CD14-positive monocyte (primary cell): ENCODE data around the gene EPC1. TPM values are rescaled to one million over a fixed set of nuclear protein-coding genes. Genes with fewer than 3 reads are reported as not detected.
A peak's percentile ranks its signal among the peaks of the same experiment; 100 is the strongest.

ENCODE experiments used
- DNase-seq, 3 donors: peaks; one replicate each; pipeline ENCODE4 v3.0.0-alpha.2; 2011 to 2022
- H2AFZ ChIP-seq: 2 replicates; pipeline ENCODE4 v1.6.0; 2012; ENCODE audit warnings: mild to moderate bottlenecking, low read depth, low read length, inconsistent platforms; ENCODE audit not compliant: insufficient read depth, poor library complexity, severe bottlenecking
- H3K27ac ChIP-seq, 2 donors: 1 replicate in 1 of 2; 2 replicates in 1 of 2; pipeline ENCODE4 v1.5.1; 2012 to 2013; ENCODE audit warnings: low read length in 2 of 2, control low read depth in 1 of 2, inconsistent platforms in 1 of 2, low read depth in 1 of 2, mild to moderate bottlenecking in 1 of 2
- H3K27me3 ChIP-seq, 2 donors: one replicate each; pipeline versions ENCODE4 v1.6.0 to v1.6.1; 2011 to 2013; ENCODE audit warnings: low read length in 2 of 2; ENCODE audit not compliant: control insufficient read depth in 2 of 2, insufficient read depth in 2 of 2
- H3K36me3 ChIP-seq, 2 donors: replicated peaks in 1 of 2; 1 replicate in 1 of 2; 2 replicates in 1 of 2; pipeline versions ENCODE4 v1.5.1 to v1.6.1; 2012 to 2013; ENCODE audit warnings: low read length in 2 of 2, control low read depth in 1 of 2, inconsistent platforms in 1 of 2, mild to moderate bottlenecking in 1 of 2; ENCODE audit not compliant: insufficient read depth in 2 of 2, control insufficient read depth in 1 of 2
- H3K4me1 ChIP-seq, 2 donors: 1 replicate in 1 of 2; 2 replicates in 1 of 2; pipeline versions ENCODE4 v1.5.1 to v1.6.1; 2012 to 2013; ENCODE audit warnings: low read length in 2 of 2, control low read depth in 1 of 2, inconsistent platforms in 1 of 2, mild to moderate bottlenecking in 1 of 2, moderate library complexity in 1 of 2; ENCODE audit not compliant: insufficient read depth in 2 of 2, control insufficient read depth in 1 of 2
- H3K4me2 ChIP-seq: replicated peaks from 2 replicates; pipeline ENCODE3; 2012; ENCODE audit warnings: low read length, moderate library complexity, mild to moderate bottlenecking; ENCODE audit not compliant: poor library complexity, severe bottlenecking; ENCODE audit errors: extremely low read depth
- H3K4me3 ChIP-seq, 3 experiments: fragments of 200-600 bp in 1 of 3; sonication (generic) in 1 of 3; replicated peaks in 1 of 3; 1 replicate in 2 of 3; 2 replicates in 1 of 3; pipeline ENCODE4 v1.5.1; 2011 to 2013; ENCODE audit warnings: low read length in 3 of 3, mild to moderate bottlenecking in 3 of 3, control low read depth in 2 of 3, low read depth in 2 of 3, inconsistent platforms in 1 of 3, moderate library complexity in 1 of 3
- H3K79me2 ChIP-seq: 2 replicates; pipeline ENCODE4 v1.6.0; 2012; ENCODE audit warnings: mild to moderate bottlenecking, control low read depth, inconsistent platforms, low read length, moderate library complexity; ENCODE audit not compliant: insufficient read depth
- H3K9ac ChIP-seq: 2 replicates; pipeline ENCODE4 v1.6.0; 2017; ENCODE audit warnings: low read length, mild to moderate bottlenecking; ENCODE audit not compliant: insufficient read depth, poor library complexity, severe bottlenecking
- H3K9me3 ChIP-seq, 2 donors: replicated peaks in 1 of 2; 1 replicate in 1 of 2; 2 replicates in 1 of 2; pipeline versions ENCODE4 v1.5.1 to v1.6.1; 2012 to 2013; ENCODE audit warnings: low read length in 2 of 2, control low read depth in 1 of 2; ENCODE audit not compliant: control insufficient read depth in 1 of 2, insufficient read depth in 1 of 2
- H4K20me1 ChIP-seq: 2 replicates; pipeline ENCODE4 v1.6.0; 2012; ENCODE audit warnings: mild to moderate bottlenecking, low read length, control low read depth, moderate library complexity; ENCODE audit not compliant: insufficient read depth
- H3K27ac Mint-ChIP-seq, 7 donors: one replicate each; pipeline ENCODE4 v1.8.0; 2020; ENCODE audit warnings: mild to moderate bottlenecking in 7 of 7, mixed read lengths in 7 of 7, moderate library complexity in 6 of 7, inconsistent platforms in 2 of 7
- H3K27me3 Mint-ChIP-seq, 3 donors: one replicate each; pipeline ENCODE4 v1.8.0; 2021 to 2022; ENCODE audit warnings: low read depth in 3 of 3, mild to moderate bottlenecking in 3 of 3, mixed read lengths in 3 of 3, moderate library complexity in 3 of 3, inconsistent platforms in 1 of 3
- H3K36me3 Mint-ChIP-seq, 2 donors: one replicate each; pipeline ENCODE4 v1.8.0; 2020; ENCODE audit warnings: mixed read lengths in 2 of 2, inconsistent platforms in 1 of 2, mild to moderate bottlenecking in 1 of 2
- H3K4me1 Mint-ChIP-seq: one replicate; pipeline ENCODE4 v1.8.0; 2020; ENCODE audit warnings: mild to moderate bottlenecking, mixed read lengths
- H3K4me3 Mint-ChIP-seq, 2 donors: one replicate each; pipeline ENCODE4 v1.8.0; 2020; ENCODE audit warnings: mild to moderate bottlenecking in 2 of 2, mixed read lengths in 2 of 2, moderate library complexity in 1 of 2
- H3K9me3 Mint-ChIP-seq, 7 donors: one replicate each; pipeline ENCODE4 v1.8.0; 2020 to 2022; ENCODE audit warnings: mixed read lengths in 7 of 7, mild to moderate bottlenecking in 6 of 7, moderate library complexity in 6 of 7, inconsistent platforms in 2 of 7
- CTCF ChIP-seq: fragments of 200-600 bp; IDR thresholded peaks from one replicate; pipeline ENCODE4 v1.8.0; 2022; ENCODE audit warnings: antibody characterized with exemption, mild to moderate bottlenecking
- WGBS: methylation state at CpG from one replicate; pipeline ENCODE4 v1.1.5; 2013; ENCODE audit warnings: missing lambda C conversion rate; ENCODE audit not compliant: insufficient coverage; 5-methylcytosine and 5-hydroxymethylcytosine counted together
- intact Hi-C, 2 donors: fragments of 100-400 bp; cut with micrococcal nuclease; formaldehyde crosslinking; loops; one replicate each; pipeline versions ENCODE4 v1.15.0 to v1.15.1; 2023
- polyA plus RNA-seq, 3 donors: library from polyadenylated mRNA; depleted of rRNA in 1 of 3; unstranded in 2 of 3; stranded (reverse) in 1 of 3; fragments of 300-500 nt in 2 of 3; fragments of >200 nt in 1 of 3; fragmentation: Illumina TruSeq in 2 of 3; gene quantifications; 1 replicate in 2 of 3; 2 replicates in 1 of 3; pipeline ENCODE4 v1.2.3, GENCODE V29; 2012 to 2021

EPC1 gene
- polyA plus RNA-seq, 3 donors: 28.3 to 60.8 (median 31.0) TPM

DNA sequence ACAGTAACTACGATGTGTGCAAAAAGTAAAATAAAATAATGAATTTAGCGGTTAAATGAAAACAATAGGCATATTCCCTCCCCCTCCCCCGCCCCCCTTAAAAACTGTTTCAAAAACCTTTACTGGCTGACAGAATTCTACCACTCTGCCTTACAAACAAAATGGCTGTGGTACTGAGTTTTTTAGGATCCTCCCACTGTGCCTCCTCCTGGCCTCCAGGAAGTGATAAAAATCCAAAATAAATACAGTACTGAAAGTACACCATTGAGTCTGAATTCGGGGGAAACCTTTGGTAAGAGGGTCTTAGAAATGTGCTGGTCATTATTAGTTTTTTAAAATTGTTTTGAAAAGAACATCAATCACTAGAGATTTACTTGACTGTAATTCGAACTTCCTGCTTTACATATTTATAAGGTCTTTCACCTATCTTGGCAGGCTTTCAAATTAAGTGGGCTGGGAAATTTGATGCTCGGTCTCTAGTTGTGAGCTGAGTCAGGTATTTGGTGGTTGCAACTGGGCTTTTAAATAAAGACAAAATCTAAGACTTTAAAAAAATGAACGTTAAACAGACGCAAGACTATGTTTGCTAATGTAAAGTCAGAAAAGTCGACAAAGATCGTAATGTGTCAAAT lies 32.5 kb upstream of the EPC1 start:
- peaks cover 42% of the 10 kb centered on the region for H3K79me2 ChIP-seq
- H3K27me3 ChIP-seq: no peaks in the 10 kb centered on the region
- Mint-ChIP-seq H3K4me3 (no peak overlapping the region), H3K27me3 (peaks cover 0 to 1% (median 1%) of the 10 kb centered on the region in 3 donors), H3K36me3 (no peaks in the 10 kb centered on the region), H3K4me1 (peaks cover 10% of the 10 kb centered on the region), H3K27ac (no peak overlapping the region), H3K9me3 (peaks cover 0 to 2% (median 0%) of the 10 kb centered on the region in 7 donors)
- no peak for TF ChIP-seq CTCF
- H3K9ac ChIP-seq: peak overlapping the region; percentile 87
- peak; percentile 33 to 48 (median 44) for DNase-seq
- peak overlapping the region; percentile 81 for H3K4me2 ChIP-seq
- WGBS: 0% methylated on average over 2 of the region's 10 CpGs
- peak overlapping the region; percentile 77 for H2AFZ ChIP-seq
- peak overlapping the region; percentile 65 to 93 for H3K27ac ChIP-seq
- no peaks in the 10 kb centered on the region for H3K36me3 ChIP-seq
- H3K4me3 ChIP-seq: peak overlapping the region; percentile 74 to 97 (median 87)
- intact Hi-C loops: loop anchor here in 1 of 2 donors (10.0 kb wide), 1 partner anchor 325 kb away; the partner anchor contains the start of gene KIF5B
- no peaks in the 10 kb centered on the region for H3K9me3 ChIP-seq
- no peaks in the 10 kb centered on the region for H4K20me1 ChIP-seq
- H3K4me1 ChIP-seq: peaks cover 4 to 18% of the 10 kb centered on the region in 2 donors

- peak; percentile 84 to 87 (median 85) for DNase-seq
- Histone ChIP-seq H3K4me2 (peak overlapping the region; percentile 81), H3K27me3 (no peaks in the 10 kb centered on the region), H3K9ac (peak overlapping the region; percentile 87), H3K79me2 (peaks cover 49% of the 10 kb centered on the region), H4K20me1 (peaks cover 1% of the 10 kb centered on the region), H2AFZ (peak overlapping the region; percentile 77), H3K4me1 (peaks cover 8 to 18% of the 10 kb centered on the region in 2 donors), H3K36me3 (no peaks in the 10 kb centered on the region), H3K27ac (peak overlapping the region; percentile 65 to 93), H3K9me3 (no peaks in the 10 kb centered on the region), H3K4me3 (peak overlapping the region; percentile 74 to 97 (median 87))
- 1% methylated on average over 10 of the region's 19 CpGs for WGBS
- no peaks in the 10 kb centered on the region for H3K36me3 Mint-ChIP-seq
- H3K4me1 Mint-ChIP-seq: peaks cover 13% of the 10 kb centered on the region
- H3K9me3 Mint-ChIP-seq: no peaks in the 10 kb centered on the region
- H3K4me3 Mint-ChIP-seq: no peak overlapping the region
- TF ChIP-seq CTCF: no peak
- intact Hi-C loops: loop anchor here in 1 of 2 donors (10.0 kb wide), 1 partner anchor 324 kb away; the partner anchor contains the start of gene KIF5B
- H3K27ac Mint-ChIP-seq: no peak overlapping the region
- H3K27me3 Mint-ChIP-seq: peaks cover 0 to 1% (median 1%) of the 10 kb centered on the region in 3 donors
These were observed 31.7 kb upstream of the EPC1 start for GRCh38 chr10:32378363-32379317.
